Chondrocyte (in vitro differentiated cells): Measurements from ENCODE around the gene NLRP7. TPM values are rescaled to one million over a fixed set of nuclear protein-coding genes. Genes with fewer than 3 reads are reported as not detected.

Experiments used
- DNase-seq: peaks from one replicate; pipeline ENCODE4 v3.0.0; 2021; ENCODE audit warnings: mixed read lengths, low spot score
- H3K27ac Mint-ChIP-seq: one replicate; pipeline ENCODE4 v1.8.0; 2021; ENCODE audit warnings: mild to moderate bottlenecking, moderate library complexity, mixed read lengths; ENCODE audit not compliant: unreplicated experiment
- H3K27me3 Mint-ChIP-seq: 2 replicates; pipeline ENCODE4 v1.8.0; 2021; ENCODE audit warnings: low read depth, mixed read lengths
- H3K36me3 Mint-ChIP-seq: 2 replicates; pipeline ENCODE4 v1.8.0; 2021; ENCODE audit warnings: low read depth, mixed read lengths
- H3K4me1 Mint-ChIP-seq: 2 replicates; pipeline ENCODE4 v1.8.0; 2021; ENCODE audit warnings: low read depth, mild to moderate bottlenecking, mixed read lengths
- H3K4me3 Mint-ChIP-seq: one replicate; pipeline ENCODE4 v1.8.0; 2021; ENCODE audit warnings: mild to moderate bottlenecking, moderate library complexity, mixed read lengths; ENCODE audit not compliant: unreplicated experiment
- H3K9me3 Mint-ChIP-seq: 2 replicates; pipeline ENCODE4 v1.8.0; 2021; ENCODE audit warnings: low read depth, mixed read lengths
- total RNA-seq: library from RNA; stranded (reverse); gene quantifications from 3 replicates; pipeline ENCODE4 v1.2.1, GENCODE V29; 2021
- TF ChIP-seq, protein P1 (sequence below): fragments of 200-600 bp; sonication (generic); IDR thresholded peaks from 2 replicates; pipeline ENCODE4 v1.5.0; 2021; ENCODE audit warnings: antibody characterized with exemption, mild to moderate bottlenecking, moderate library complexity

The NLRP7 gene
- total RNA-seq, 1 donor from 2014 or later: not detected

- H3K9me3 Mint-ChIP-seq: peaks cover 16% of the 10 kb centered on the region
- DNase-seq: no peak
- no peak overlapping the region for H3K4me3 Mint-ChIP-seq
- H3K27ac Mint-ChIP-seq: no peak overlapping the region
- H3K27me3 Mint-ChIP-seq: no peaks in the 10 kb centered on the region
- H3K36me3 Mint-ChIP-seq: no peaks in the 10 kb centered on the region
- no peaks in the 10 kb centered on the region for H3K4me1 Mint-ChIP-seq
- TF ChIP-seq, protein P1, sequence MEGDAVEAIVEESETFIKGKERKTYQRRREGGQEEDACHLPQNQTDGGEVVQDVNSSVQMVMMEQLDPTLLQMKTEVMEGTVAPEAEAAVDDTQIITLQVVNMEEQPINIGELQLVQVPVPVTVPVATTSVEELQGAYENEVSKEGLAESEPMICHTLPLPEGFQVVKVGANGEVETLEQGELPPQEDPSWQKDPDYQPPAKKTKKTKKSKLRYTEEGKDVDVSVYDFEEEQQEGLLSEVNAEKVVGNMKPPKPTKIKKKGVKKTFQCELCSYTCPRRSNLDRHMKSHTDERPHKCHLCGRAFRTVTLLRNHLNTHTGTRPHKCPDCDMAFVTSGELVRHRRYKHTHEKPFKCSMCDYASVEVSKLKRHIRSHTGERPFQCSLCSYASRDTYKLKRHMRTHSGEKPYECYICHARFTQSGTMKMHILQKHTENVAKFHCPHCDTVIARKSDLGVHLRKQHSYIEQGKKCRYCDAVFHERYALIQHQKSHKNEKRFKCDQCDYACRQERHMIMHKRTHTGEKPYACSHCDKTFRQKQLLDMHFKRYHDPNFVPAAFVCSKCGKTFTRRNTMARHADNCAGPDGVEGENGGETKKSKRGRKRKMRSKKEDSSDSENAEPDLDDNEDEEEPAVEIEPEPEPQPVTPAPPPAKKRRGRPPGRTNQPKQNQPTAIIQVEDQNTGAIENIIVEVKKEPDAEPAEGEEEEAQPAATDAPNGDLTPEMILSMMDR: no peak
Measured at GRCh38 chr19:54883228-54883627, 64.1 kb downstream of the NLRP7 start.

- H3K9me3 Mint-ChIP-seq: peaks cover 16% of the 10 kb centered on the region
- TF ChIP-seq, protein P1: no peak
- no peak for DNase-seq
- H3K4me3 Mint-ChIP-seq: no peak overlapping the region
- H3K27ac Mint-ChIP-seq: no peak overlapping the region
- no peaks in the 10 kb centered on the region for H3K27me3 Mint-ChIP-seq
- no peaks in the 10 kb centered on the region for H3K36me3 Mint-ChIP-seq
- no peaks in the 10 kb centered on the region for H3K4me1 Mint-ChIP-seq
Measured at GRCh38 chr19:54882758-54883157, 64.6 kb downstream of the NLRP7 start.

- no peaks in the 10 kb centered on the region for H3K4me1 Mint-ChIP-seq
- no peak overlapping the region for H3K4me3 Mint-ChIP-seq
- DNase-seq: no peak
- H3K27ac Mint-ChIP-seq: no peak overlapping the region
- TF ChIP-seq, protein P1: no peak
- H3K27me3 Mint-ChIP-seq: no peaks in the 10 kb centered on the region
- H3K36me3 Mint-ChIP-seq: no peaks in the 10 kb centered on the region
- H3K9me3 Mint-ChIP-seq: peaks cover 22% of the 10 kb centered on the region
Measured at GRCh38 chr19:54881884-54882283, 65.4 kb downstream of the NLRP7 start.

- TF ChIP-seq, protein P1: no peak
- Mint-ChIP-seq H3K36me3 (no peaks in the 10 kb centered on the region), H3K27ac (no peak overlapping the region), H3K4me1 (no peaks in the 10 kb centered on the region), H3K27me3 (no peaks in the 10 kb centered on the region), H3K9me3 (peaks cover 25% of the 10 kb centered on the region), H3K4me3 (no peak overlapping the region)
- DNase-seq: no peak
Measured at GRCh38 chr19:54877471-54877870, 69.9 kb downstream of the NLRP7 start.

- H3K36me3 Mint-ChIP-seq: no peaks in the 10 kb centered on the region
- peaks cover 27% of the 10 kb centered on the region for H3K9me3 Mint-ChIP-seq
- no peaks in the 10 kb centered on the region for H3K4me1 Mint-ChIP-seq
- H3K27ac Mint-ChIP-seq: no peak overlapping the region
- no peak for DNase-seq
- H3K4me3 Mint-ChIP-seq: no peak overlapping the region
- TF ChIP-seq, protein P1: no peak
- H3K27me3 Mint-ChIP-seq: no peaks in the 10 kb centered on the region
Measured at GRCh38 chr19:54875506-54875905, 71.8 kb downstream of the NLRP7 start.
